ENCODE measurements around the gene ZC3H13.

DNA sequence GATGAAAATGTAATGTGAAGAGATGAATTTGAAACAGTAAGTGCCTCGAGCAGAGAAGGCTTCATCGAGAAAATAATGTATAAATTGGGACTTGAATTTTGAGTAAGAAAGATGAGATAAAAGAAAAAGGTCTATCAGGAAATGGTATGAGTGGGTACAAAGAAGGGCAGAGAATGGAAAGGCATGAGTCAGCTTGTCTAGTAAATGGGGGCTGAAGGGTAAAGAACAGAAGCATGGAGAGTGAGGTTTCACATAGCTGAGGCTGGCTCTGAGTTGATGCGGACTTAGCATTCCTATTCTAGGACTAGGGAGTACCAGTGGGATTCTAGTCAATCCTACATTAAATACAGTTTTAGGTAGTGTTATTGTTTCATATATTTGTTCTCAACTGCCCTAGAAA, 85.8 kb downstream of the ZC3H13 start:
- TF ChIP-seq, protein P1, sequence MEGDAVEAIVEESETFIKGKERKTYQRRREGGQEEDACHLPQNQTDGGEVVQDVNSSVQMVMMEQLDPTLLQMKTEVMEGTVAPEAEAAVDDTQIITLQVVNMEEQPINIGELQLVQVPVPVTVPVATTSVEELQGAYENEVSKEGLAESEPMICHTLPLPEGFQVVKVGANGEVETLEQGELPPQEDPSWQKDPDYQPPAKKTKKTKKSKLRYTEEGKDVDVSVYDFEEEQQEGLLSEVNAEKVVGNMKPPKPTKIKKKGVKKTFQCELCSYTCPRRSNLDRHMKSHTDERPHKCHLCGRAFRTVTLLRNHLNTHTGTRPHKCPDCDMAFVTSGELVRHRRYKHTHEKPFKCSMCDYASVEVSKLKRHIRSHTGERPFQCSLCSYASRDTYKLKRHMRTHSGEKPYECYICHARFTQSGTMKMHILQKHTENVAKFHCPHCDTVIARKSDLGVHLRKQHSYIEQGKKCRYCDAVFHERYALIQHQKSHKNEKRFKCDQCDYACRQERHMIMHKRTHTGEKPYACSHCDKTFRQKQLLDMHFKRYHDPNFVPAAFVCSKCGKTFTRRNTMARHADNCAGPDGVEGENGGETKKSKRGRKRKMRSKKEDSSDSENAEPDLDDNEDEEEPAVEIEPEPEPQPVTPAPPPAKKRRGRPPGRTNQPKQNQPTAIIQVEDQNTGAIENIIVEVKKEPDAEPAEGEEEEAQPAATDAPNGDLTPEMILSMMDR (conservative IDR thresholded peaks at IDR 0.05; ENCODE audit: low read length), result no peak
- no peak for TF ChIP-seq EZH2phosphoT487 (IDR thresholded peaks at IDR 0.05; ENCODE audit: borderline replicate concordance, low read depth, low read length)

All from OCI-LY7 (cell line).